Spleen (tissue), 11 donors: ENCODE measurements around the gene NCOA7. TPM values are rescaled to one million over a fixed set of nuclear protein-coding genes. Genes with fewer than 3 reads are reported as not detected.
"Not testable (repeated sequence)": the region's sequence is repeated elsewhere in the genome, so short reads cannot be mapped to it uniquely, and the experiment has no call there.

Source experiments
- DNase-seq: peaks from one replicate; pipeline ENCODE4 v3.0.0-alpha.2; 2020
- H3K27ac ChIP-seq, 8 donors: fragments of 200-600 bp; sonication (generic) in 7 of 8; 1 replicate in 4 of 8; 2 replicates in 4 of 8; pipeline versions ENCODE4 v1.5.0 to v1.8.0; 2016 to 2021; ENCODE audit warnings: inconsistent platforms in 4 of 8, mild to moderate bottlenecking in 4 of 8, moderate library complexity in 1 of 8
- H3K27me3 ChIP-seq, 7 donors: fragments of 200-600 bp; sonication (generic) in 6 of 7; replicated peaks in 1 of 7; 1 replicate in 4 of 7; 2 replicates in 3 of 7; pipeline versions ENCODE4 v1.5.0 to v1.8.0; 2016 to 2021; ENCODE audit warnings: inconsistent platforms in 3 of 7, mild to moderate bottlenecking in 1 of 7
- H3K36me3 ChIP-seq, 6 donors: fragments of 200-600 bp; sonication (generic) in 5 of 6; 1 replicate in 4 of 6; 2 replicates in 2 of 6; pipeline versions ENCODE4 v1.5.0 to v1.8.0; 2016 to 2021; ENCODE audit warnings: inconsistent platforms in 2 of 6
- H3K4me1 ChIP-seq, 6 donors: fragments of 200-600 bp; sonication (generic) in 5 of 6; 1 replicate in 3 of 6; 2 replicates in 3 of 6; pipeline versions ENCODE4 v1.5.0 to v1.8.0; 2016 to 2021; ENCODE audit warnings: inconsistent platforms in 3 of 6
- H3K4me3 ChIP-seq, 8 donors: fragments of 200-600 bp; sonication (generic) in 7 of 8; 1 replicate in 4 of 8; 2 replicates in 4 of 8; pipeline versions ENCODE4 v1.5.0 to v1.8.0; 2016 to 2021; ENCODE audit warnings: inconsistent platforms in 4 of 8, mild to moderate bottlenecking in 4 of 8, moderate library complexity in 2 of 8
- H3K9me3 ChIP-seq, 8 donors: fragments of 200-600 bp; sonication (generic) in 7 of 8; 1 replicate in 4 of 8; 2 replicates in 4 of 8; pipeline versions ENCODE4 v1.5.0 to v1.8.0; 2016 to 2021; ENCODE audit warnings: inconsistent platforms in 4 of 8
- POLR2A ChIP-seq, 3 donors: fragments of 450-650 bp; IDR thresholded peaks; one replicate each; pipeline ENCODE4 v1.5.1; 2017; ENCODE audit warnings: antibody characterized with exemption in 3 of 3, mild to moderate bottlenecking in 1 of 3
- POLR2AphosphoS5 ChIP-seq, 3 donors: sonication (generic); formaldehyde crosslinking; IDR thresholded peaks; one replicate each; pipeline ENCODE4 v1.5.1; 2017; ENCODE audit warnings: antibody characterized with exemption in 3 of 3
- WGBS, 5 donors: extraction: QIAGEN DNeasy Blood & Tissue Kit in 3 of 5; methylation state at CpG; one replicate each; pipeline versions ENCODE4 v1.1.5 to v1.1.7; 2013 to 2018; 5-methylcytosine and 5-hydroxymethylcytosine counted together
- intact Hi-C: fragments of 100-400 bp; cut with DNase I; formaldehyde crosslinking; loops from one replicate; pipeline ENCODE4 v1.15.0; 2023; ENCODE audit warnings: low total_unique reads
- polyA plus RNA-seq, 3 donors: library from polyadenylated mRNA; stranded (reverse); fragments of 200-250 nt; gene quantifications; one replicate each; pipeline ENCODE4 v1.2.1, GENCODE V29; 2013
- small RNA-seq, 4 donors: library from RNA; depleted of rRNA; stranded (forward); fragments of <200 nt; gene quantifications; one replicate each; pipeline ENCODE3, GENCODE V24; 2016
- total RNA-seq, 7 donors: library from RNA; depleted of rRNA in 3 of 7; stranded (reverse); fragments of >200 nt in 3 of 7; fragmentation: NEBNext Ultra II Directional in 4 of 7; extraction: Animal tissue kit (Norgen Biotek cat#: 25700) in 4 of 7; gene quantifications; one replicate each; pipeline versions ENCODE4 v1.1.0 to v1.2.1, GENCODE V29; 2016 to 2021
- TF ChIP-seq, protein P1 (sequence below), 11 experiments: fragments of 200-600 bp in 7 of 11; fragments of 450-650 bp in 4 of 11; sonication (generic) in 4 of 11; IDR thresholded peaks in 8 of 11; conservative IDR thresholded peaks in 3 of 11; 1 replicate in 7 of 11; 2 replicates in 4 of 11; pipeline versions ENCODE4 v1.4.0 to v1.8.0; 2016 to 2021; ENCODE audit warnings: antibody characterized with exemption in 11 of 11, inconsistent platforms in 4 of 11, mild to moderate bottlenecking in 1 of 11
- donor health status: healthy with polysubstance abuse.
- donor health status: DM: no; HTN: no; CAD: no; lungs with moderate emphysema.
- donor health status: DM: no; HTN: no; CAD: no.
- donor health status: Bipolar disorder and iron deficiency.
- donor health status: healthy.
- donor health status: DM: no; HTN: no; CAD: no.
- donor health status: DM: yes; HTN: yes; CAD: no.

Gene NCOA7
- total and polyA plus RNA-seq, 10 donors, result 11.8 to 84.3 (median 43.1) TPM

DNA sequence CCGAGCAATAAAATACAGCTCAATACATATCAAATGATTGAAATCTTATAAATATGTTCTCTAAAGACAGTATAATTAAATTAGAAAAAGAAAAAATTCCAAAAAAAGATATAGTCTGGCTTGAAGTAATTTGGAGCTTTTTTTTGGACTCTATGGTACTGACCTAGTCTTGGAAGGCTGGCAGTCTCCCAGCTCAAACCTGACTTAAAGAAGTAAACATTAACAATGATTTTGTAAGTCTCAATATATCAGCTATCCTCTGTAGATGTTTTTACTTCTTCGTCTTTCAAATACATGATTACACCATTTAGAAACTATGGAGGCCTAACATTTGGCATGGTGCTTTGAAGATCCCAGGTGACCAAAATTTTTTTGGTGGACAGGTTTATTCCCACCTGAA lies 180.0 kb downstream of the NCOA7 start:
- Histone ChIP-seq H3K9me3 (no peaks in the 10 kb centered on the region), H3K36me3 (peaks cover 0 to 68% (median 23%) of the 10 kb centered on the region in 6 donors), H3K4me1 (peaks cover 0 to 28% (median 5%) of the 10 kb centered on the region in 6 donors), H3K27me3 (no peaks in the 10 kb centered on the region), H3K4me3 (no peak overlapping the region), H3K27ac (no peak overlapping the region)
- DNase-seq, result no peak
- TF ChIP-seq POLR2AphosphoS5 (IDR thresholded peaks at IDR 0.05) (no peak), POLR2A (IDR thresholded peaks at IDR 0.05) (no peak)
- TF ChIP-seq, protein P1, sequence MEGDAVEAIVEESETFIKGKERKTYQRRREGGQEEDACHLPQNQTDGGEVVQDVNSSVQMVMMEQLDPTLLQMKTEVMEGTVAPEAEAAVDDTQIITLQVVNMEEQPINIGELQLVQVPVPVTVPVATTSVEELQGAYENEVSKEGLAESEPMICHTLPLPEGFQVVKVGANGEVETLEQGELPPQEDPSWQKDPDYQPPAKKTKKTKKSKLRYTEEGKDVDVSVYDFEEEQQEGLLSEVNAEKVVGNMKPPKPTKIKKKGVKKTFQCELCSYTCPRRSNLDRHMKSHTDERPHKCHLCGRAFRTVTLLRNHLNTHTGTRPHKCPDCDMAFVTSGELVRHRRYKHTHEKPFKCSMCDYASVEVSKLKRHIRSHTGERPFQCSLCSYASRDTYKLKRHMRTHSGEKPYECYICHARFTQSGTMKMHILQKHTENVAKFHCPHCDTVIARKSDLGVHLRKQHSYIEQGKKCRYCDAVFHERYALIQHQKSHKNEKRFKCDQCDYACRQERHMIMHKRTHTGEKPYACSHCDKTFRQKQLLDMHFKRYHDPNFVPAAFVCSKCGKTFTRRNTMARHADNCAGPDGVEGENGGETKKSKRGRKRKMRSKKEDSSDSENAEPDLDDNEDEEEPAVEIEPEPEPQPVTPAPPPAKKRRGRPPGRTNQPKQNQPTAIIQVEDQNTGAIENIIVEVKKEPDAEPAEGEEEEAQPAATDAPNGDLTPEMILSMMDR (IDR thresholded peaks at IDR 0.05 in 8 of 11, conservative IDR thresholded peaks at IDR 0.05 in 3 of 11), result no peak
- 0 to 95% (median 6%) methylated on average over 2 of the region's 2 CpGs for WGBS, 5 donors
- intact Hi-C loops, result loop anchor here (5.0 to 10.0 kb wide), 2 partner anchors 188 to 666 kb away; partner anchors contain the start of gene HDDC2

DNA sequence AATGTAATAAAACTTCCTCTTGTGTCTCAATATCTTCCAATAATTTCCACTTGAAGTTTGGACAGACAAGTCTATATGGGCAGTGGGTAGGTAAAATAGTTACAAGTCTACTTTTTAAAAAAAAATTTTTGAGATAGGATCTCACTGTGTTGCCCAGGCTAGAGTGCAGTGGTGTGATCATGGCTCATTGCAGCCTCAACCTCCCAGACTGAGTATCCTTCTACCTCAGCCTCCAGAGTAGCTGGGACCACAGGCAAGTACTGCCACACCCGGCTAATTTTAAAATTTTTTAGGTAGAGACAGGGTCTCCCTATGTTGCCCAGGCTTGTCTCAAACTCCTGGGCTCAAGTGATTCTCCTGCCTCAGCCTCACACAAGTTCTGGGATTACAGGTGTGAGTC lies 181.7 kb downstream of the NCOA7 start:
- not testable (repeated sequence) for H3K4me3 ChIP-seq, H3K27me3 ChIP-seq, H3K9me3 ChIP-seq, DNase-seq, H3K27ac ChIP-seq
- WGBS, 5 donors, result 95 to 100% (median 100%) methylated on average over 1 of the region's 1 CpG
- Histone ChIP-seq H3K4me1 (peaks cover 0 to 23% (median 5%) of the 10 kb centered on the region in 6 donors), H3K36me3 (peaks cover 0 to 75% (median 23%) of the 10 kb centered on the region in 6 donors)
- intact Hi-C loops, result loop anchor here (5.0 to 10.0 kb wide), 2 partner anchors 190 to 668 kb away; partner anchors contain the start of gene HDDC2

DNA sequence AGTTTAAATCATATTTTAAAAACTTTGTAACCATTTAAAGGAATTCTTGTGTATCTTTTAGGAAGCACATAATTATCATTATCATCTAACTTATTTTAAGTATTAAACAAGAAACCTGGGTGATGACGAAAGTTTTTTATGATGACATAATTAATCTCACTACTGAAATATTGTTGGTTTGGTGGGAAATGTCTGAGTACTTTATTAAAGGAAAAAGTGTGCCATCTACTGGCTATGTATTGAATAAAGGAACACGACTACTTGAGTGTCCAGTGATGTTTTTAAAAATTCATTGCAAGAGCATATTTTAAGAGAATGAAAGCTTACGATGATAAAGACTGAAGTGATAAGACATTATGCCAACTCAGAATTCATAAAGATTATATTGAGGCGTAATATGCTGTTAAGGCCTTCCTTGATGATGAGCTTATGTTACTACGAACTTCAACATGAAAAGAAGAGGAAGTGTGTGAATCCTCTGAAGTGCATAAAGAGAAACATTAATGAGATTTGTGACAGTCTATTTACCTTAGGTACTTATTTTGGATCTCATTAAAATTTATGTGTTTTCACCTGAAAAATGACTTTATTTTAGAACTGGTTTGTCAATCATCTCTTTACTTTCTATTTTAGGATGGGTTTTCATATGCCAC lies 183.6 kb downstream of the NCOA7 start:
- Histone ChIP-seq H3K4me3 (no peak overlapping the region), H3K27ac (no peak overlapping the region), H3K36me3 (peaks cover 0 to 74% (median 17%) of the 10 kb centered on the region in 6 donors), H3K27me3 (no peaks in the 10 kb centered on the region), H3K9me3 (no peaks in the 10 kb centered on the region), H3K4me1 (peaks cover 0 to 11% (median 5%) of the 10 kb centered on the region in 6 donors)
- intact Hi-C loops, result loop anchor here (5.0 to 10.0 kb wide), 2 partner anchors 192 to 670 kb away; partner anchors contain the start of gene HDDC2
- TF ChIP-seq, protein P1 (IDR thresholded peaks at IDR 0.05 in 8 of 11, conservative IDR thresholded peaks at IDR 0.05 in 3 of 11), result peak; percentile 33 to 67 (median 58)
- no peak for TF ChIP-seq POLR2AphosphoS5 (IDR thresholded peaks at IDR 0.05)
- DNase-seq, result no peak
- WGBS, 5 donors, result 23 to 31% (median 29%) methylated on average over 5 of the region's 5 CpGs

DNA sequence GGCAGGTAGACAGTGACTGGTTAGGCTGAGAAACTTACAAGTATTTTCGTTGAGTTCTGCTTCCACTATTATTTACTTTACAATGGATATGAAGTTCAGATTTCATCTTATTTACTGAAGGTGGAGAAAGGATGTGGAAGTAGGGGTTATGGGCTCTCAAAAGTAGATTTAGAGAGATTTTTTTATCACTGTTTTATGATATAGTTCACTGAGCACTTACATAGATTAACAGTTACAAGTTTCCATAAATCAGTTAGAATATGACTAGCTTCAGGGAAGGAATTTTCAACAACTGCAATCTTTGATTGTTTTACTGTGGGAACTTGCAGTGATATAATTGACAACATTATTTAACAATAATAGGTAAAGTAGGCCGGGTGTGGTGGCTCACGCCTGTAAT lies 188.3 kb downstream of the NCOA7 start:
- Histone ChIP-seq H3K4me3 (no peak overlapping the region), H3K36me3 (peaks cover 0 to 76% (median 15%) of the 10 kb centered on the region in 6 donors), H3K27ac (no peak overlapping the region), H3K4me1 (peaks cover 0 to 7% (median 5%) of the 10 kb centered on the region in 6 donors), H3K9me3 (no peaks in the 10 kb centered on the region), H3K27me3 (no peaks in the 10 kb centered on the region)
- no peak for TF ChIP-seq POLR2A (IDR thresholded peaks at IDR 0.05)
- TF ChIP-seq POLR2AphosphoS5 (IDR thresholded peaks at IDR 0.05), result no peak
- TF ChIP-seq, protein P1 (IDR thresholded peaks at IDR 0.05 in 8 of 11, conservative IDR thresholded peaks at IDR 0.05 in 3 of 11), result no peak
- DNase-seq, result no peak
- intact Hi-C loops, result loop anchor here (10.0 kb wide), 1 partner anchor 674 kb away; the partner anchor contains the start of gene HDDC2
- WGBS, 5 donors, result 91 to 96% (median 95%) methylated on average over 3 of the region's 3 CpGs

Small RNAs within 50 kb of the gene (small RNA-seq; reads per million reads assigned to genes)
- 0 reads per million in 4 donors for gene RNA5SP216

Other genes starting within 250 kb of the NCOA7 start
- gene HEY2, start 41.3 kb upstream of the NCOA7 start, total RNA-seq, result 1 to 10 TPM in 6 of 7 donors, under 1 TPM in 1; 0.72 to 3.7 (median 2.5) TPM
- gene HEY2, start 41.3 kb upstream of the NCOA7 start, polyA plus RNA-seq, result 1 to 10 TPM in 2 of 3 donors, under 1 TPM in 1; 0.59 to 1.4 (median 1.3) TPM
- gene HINT3, start 165.8 kb downstream of the NCOA7 start, total RNA-seq, result 10 to 100 TPM; 13.4 to 18.6 (median 16.0) TPM
- gene HINT3, start 165.8 kb downstream of the NCOA7 start, polyA plus RNA-seq, result 1 to 10 TPM; 5.0 to 8.5 (median 6.3) TPM
- gene TRMT11, start 195.6 kb downstream of the NCOA7 start, total RNA-seq, result 10 to 100 TPM; 18.4 to 37.7 (median 23.8) TPM
- gene TRMT11, start 195.6 kb downstream of the NCOA7 start, polyA plus RNA-seq, result 10 to 100 TPM; 10.7 to 16.5 (median 11.1) TPM